ENCODE results near the gene ZFAND4. TPM values are rescaled to one million over a fixed set of nuclear protein-coding genes. Genes with fewer than 3 reads are reported as not detected.

Gene ZFAND4
- polyA plus RNA-seq, 1 donor (not counting 4 experiments of a cell fraction or from before 2014, with no cell fraction given), result 2.9 TPM

DNA sequence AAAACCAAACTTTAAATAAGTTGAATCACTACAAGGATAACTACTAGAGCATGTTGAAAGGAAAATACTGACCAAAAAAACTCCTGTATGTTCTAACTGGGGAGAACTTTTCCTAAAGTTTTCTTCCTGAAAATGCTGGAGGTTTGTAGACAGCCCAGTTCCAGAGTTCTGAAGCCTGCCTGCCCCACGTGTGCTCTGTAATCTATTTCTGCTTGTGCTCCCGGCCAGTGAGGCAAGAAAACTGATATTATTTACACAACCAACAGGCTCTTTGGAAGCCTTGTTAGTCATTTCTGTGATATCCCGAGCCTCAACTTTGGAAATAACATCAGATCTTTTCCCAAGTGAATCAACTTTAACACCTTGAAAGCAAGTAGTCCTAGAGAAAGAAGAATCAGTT lies 46.7 kb downstream of the ZFAND4 start:
- Histone ChIP-seq H3K9me1 (ENCODE audit: control insufficient read depth, extremely low read depth, insufficient read depth, low read length) (no peaks in the 10 kb centered on the region), H3K4me3 (ENCODE audit: control insufficient read depth in 2 of 3, extremely low read depth in 1 of 3, insufficient read depth in 2 of 3, low read depth in 1 of 3, low read length in 3 of 3) (no peak overlapping the region), H3K4me1 (ENCODE audit: control insufficient read depth, extremely low read depth, insufficient read depth, low read length) (no peaks in the 10 kb centered on the region), H3K9me3 (ENCODE audit: control insufficient read depth, low read depth, low read length) (no peaks in the 10 kb centered on the region), H3K27me3 (ENCODE audit: control insufficient read depth, extremely low read depth, insufficient read depth, low read length) (no peaks in the 10 kb centered on the region), H3K4me2 (ENCODE audit: control insufficient read depth, extremely low read depth, insufficient read depth, low read depth, low read length) (no peak overlapping the region), H2AFZ (ENCODE audit: control insufficient read depth, low read length) (no peak overlapping the region), H3K27ac (ENCODE audit: control insufficient read depth, insufficient read depth, low read length) (no peak overlapping the region), H3K36me3 (ENCODE audit: control insufficient read depth in 2 of 2, extremely low read depth in 1 of 2, insufficient read depth in 2 of 2, low read length in 2 of 2) (no peaks in the 10 kb centered on the region), H4K20me1 (ENCODE audit: control insufficient read depth, extremely low read depth, insufficient read depth, low read length) (no peaks in the 10 kb centered on the region), H3K79me2 (ENCODE audit: control insufficient read depth, insufficient read depth, low read length) (no peaks in the 10 kb centered on the region), H3K9ac (ENCODE audit: control insufficient read depth, extremely low read depth, insufficient read depth, low read length) (no peak overlapping the region)
- dilution Hi-C loops (cut with MboI; ENCODE audit: extremely low pct_ligation_motif_present, low sequenced_read_pairs), result no loop called here
- no peak for FAIRE-seq
- TF ChIP-seq, protein P1, sequence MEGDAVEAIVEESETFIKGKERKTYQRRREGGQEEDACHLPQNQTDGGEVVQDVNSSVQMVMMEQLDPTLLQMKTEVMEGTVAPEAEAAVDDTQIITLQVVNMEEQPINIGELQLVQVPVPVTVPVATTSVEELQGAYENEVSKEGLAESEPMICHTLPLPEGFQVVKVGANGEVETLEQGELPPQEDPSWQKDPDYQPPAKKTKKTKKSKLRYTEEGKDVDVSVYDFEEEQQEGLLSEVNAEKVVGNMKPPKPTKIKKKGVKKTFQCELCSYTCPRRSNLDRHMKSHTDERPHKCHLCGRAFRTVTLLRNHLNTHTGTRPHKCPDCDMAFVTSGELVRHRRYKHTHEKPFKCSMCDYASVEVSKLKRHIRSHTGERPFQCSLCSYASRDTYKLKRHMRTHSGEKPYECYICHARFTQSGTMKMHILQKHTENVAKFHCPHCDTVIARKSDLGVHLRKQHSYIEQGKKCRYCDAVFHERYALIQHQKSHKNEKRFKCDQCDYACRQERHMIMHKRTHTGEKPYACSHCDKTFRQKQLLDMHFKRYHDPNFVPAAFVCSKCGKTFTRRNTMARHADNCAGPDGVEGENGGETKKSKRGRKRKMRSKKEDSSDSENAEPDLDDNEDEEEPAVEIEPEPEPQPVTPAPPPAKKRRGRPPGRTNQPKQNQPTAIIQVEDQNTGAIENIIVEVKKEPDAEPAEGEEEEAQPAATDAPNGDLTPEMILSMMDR (optimal IDR thresholded peaks at IDR 0.05 in 1 of 3, IDR thresholded peaks at IDR 0.05 in 1 of 3, conservative IDR thresholded peaks at IDR 0.05 in 1 of 3; ENCODE audit: extremely low read depth in 1 of 3, insufficient read depth in 2 of 3, low read length in 3 of 3), result no peak
- TF ChIP-seq EZH2 (IDR thresholded peaks at IDR 0.05; ENCODE audit: low read length), result no peak
- DNase-seq (ENCODE audit: low read depth, low spot score), result no peak

DNA sequence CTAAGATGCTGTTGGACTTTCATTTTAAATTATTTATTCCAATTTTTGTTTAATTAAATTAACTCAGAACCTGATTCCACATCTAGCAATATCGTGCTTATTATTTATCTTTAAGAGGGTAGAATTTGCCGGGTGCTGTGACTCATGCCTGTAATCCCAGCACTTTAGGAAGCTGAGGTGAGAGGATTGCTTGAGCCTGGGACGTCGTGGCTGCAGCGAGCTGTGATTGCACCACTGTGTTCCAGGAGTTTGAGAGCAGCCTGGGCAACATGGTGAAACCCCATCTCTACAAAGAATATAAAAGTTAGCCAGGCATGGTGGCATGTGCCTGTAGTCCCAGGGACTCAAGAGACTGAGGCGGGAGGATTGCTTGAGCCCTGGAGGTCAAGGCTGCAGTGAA lies 47.8 kb downstream of the ZFAND4 start:
- FAIRE-seq, result no peak
- DNase-seq (ENCODE audit: low read depth, low spot score), result no peak
- no peaks in the 10 kb centered on the region for H3K9me1 ChIP-seq (ENCODE audit: control insufficient read depth, extremely low read depth, insufficient read depth, low read length)

More for the DNA sequence above, 47.8 kb downstream of the ZFAND4 start:
- TF ChIP-seq, protein P1 (optimal IDR thresholded peaks at IDR 0.05 in 1 of 3, IDR thresholded peaks at IDR 0.05 in 1 of 3, conservative IDR thresholded peaks at IDR 0.05 in 1 of 3; ENCODE audit: extremely low read depth in 1 of 3, insufficient read depth in 2 of 3, low read length in 3 of 3), result no peak
- no peak for TF ChIP-seq EZH2 (IDR thresholded peaks at IDR 0.05; ENCODE audit: low read length)
- no peaks in the 10 kb centered on the region for H3K79me2 ChIP-seq (ENCODE audit: control insufficient read depth, insufficient read depth, low read length)
- H3K27ac ChIP-seq (ENCODE audit: control insufficient read depth, insufficient read depth, low read length), result no peak overlapping the region
- no peak overlapping the region for H2AFZ ChIP-seq (ENCODE audit: control insufficient read depth, low read length)
- H3K4me3 ChIP-seq (ENCODE audit: control insufficient read depth in 2 of 3, extremely low read depth in 1 of 3, insufficient read depth in 2 of 3, low read depth in 1 of 3, low read length in 3 of 3), result no peak overlapping the region
- no peaks in the 10 kb centered on the region for H3K36me3 ChIP-seq (ENCODE audit: control insufficient read depth in 2 of 2, extremely low read depth in 1 of 2, insufficient read depth in 2 of 2, low read length in 2 of 2)
- no peaks in the 10 kb centered on the region for H4K20me1 ChIP-seq (ENCODE audit: control insufficient read depth, extremely low read depth, insufficient read depth, low read length)
- H3K9me3 ChIP-seq (ENCODE audit: control insufficient read depth, low read depth, low read length), result no peaks in the 10 kb centered on the region
- H3K27me3 ChIP-seq (ENCODE audit: control insufficient read depth, extremely low read depth, insufficient read depth, low read length), result no peaks in the 10 kb centered on the region
- H3K4me2 ChIP-seq (ENCODE audit: control insufficient read depth, extremely low read depth, insufficient read depth, low read depth, low read length), result no peak overlapping the region
- H3K9ac ChIP-seq (ENCODE audit: control insufficient read depth, extremely low read depth, insufficient read depth, low read length), result no peak overlapping the region
- no peaks in the 10 kb centered on the region for H3K4me1 ChIP-seq (ENCODE audit: control insufficient read depth, extremely low read depth, insufficient read depth, low read length)
- dilution Hi-C loops (cut with MboI; ENCODE audit: extremely low pct_ligation_motif_present, low sequenced_read_pairs), result no loop called here
